ENCODE data around the gene PLAAT3. TPM values are rescaled to one million over a fixed set of nuclear protein-coding genes. Genes with fewer than 3 reads are reported as not detected.

PLAAT3 gene
- total and polyA plus RNA-seq, 2 of the 8 experiments (the other 6 are each of a cell fraction or from before 2014, with no cell fraction given) = 109 to 190 TPM

GRCh38 chr11:63643205-63643604, 29.0 kb upstream of the PLAAT3 start (continued):
- TF ChIP-seq SP2 (IDR thresholded peaks at IDR 0.05; ENCODE audit: low read length) = no peak
- TF ChIP-seq SP1 (IDR thresholded peaks at IDR 0.05; ENCODE audit: low read depth, low read length) = no peak
- no peak for TF ChIP-seq JUND (IDR thresholded peaks at IDR 0.05; ENCODE audit: low read length)
- no peak for TF ChIP-seq USF2 (IDR thresholded peaks at IDR 0.05; ENCODE audit: low read length)
- no peak for TF ChIP-seq PHF8 (conservative IDR thresholded peaks at IDR 0.05; ENCODE audit: low read depth, low read length)
- no peak for TF ChIP-seq MAX (IDR thresholded peaks at IDR 0.05)
- no peak for TF ChIP-seq RFX5 (IDR thresholded peaks at IDR 0.05; ENCODE audit: borderline replicate concordance, low read depth, low read length)
- TF ChIP-seq CEBPB (IDR thresholded peaks at IDR 0.05; ENCODE audit: low read depth, low read length) = no peak
